ENCODE data around the gene C3orf70.

The C3orf70 gene

DNA sequence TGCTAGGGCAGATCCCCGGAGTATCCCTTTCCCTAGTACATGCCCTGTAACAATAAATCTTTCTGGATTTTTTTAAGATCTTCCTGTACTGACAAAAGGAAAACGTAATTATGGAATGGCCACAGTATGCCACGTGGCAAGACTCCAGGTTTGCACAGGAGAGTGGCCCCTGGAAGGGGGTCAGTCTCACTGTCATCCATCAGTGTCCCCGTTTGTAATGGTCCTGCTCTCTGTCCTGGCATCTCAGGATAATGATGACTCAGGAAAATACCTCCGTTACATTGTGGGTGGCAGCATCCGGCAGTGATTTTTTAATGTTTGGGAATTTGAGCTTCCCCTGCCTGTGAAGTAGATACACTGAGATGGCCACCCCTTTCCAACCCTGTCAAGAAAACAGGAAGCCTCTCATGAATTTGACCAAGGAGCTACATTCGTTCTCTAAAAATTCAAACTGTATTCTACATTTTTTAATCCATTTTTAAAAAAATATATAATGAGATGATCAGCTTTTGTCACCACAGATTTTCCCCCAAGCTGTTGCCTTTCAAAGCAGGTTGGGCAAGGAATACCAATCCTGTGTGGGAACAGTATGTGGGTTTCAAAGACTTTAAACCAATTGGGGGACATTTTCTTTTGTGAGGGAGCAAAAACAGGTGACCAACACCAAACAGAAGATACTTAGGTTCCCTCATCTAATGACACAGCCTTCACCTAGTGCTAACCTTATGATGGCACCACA lies 110.4 kb downstream of the C3orf70 start:
- DNase-seq, result no peak

DNA sequence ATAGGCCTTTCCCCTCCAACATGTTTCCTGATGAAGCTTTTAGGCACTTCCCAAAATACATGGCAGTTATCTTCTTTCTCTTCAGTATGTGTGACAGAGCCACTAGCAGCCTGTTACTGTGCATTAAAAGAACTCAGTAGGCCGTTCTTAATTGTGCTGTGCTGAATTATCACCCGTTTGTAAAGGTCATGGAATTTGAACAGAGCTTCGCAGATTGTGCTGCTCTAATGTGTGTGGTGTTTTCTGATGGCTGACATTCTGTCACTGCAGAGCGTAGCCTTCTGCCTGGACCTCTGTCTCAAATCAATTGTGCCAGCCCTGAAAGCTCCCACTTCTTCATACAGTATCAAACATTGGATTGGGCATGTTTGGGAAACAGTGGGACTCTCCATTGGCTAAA lies 111.3 kb downstream of the C3orf70 start:
- DNase-seq, result no peak

DNA sequence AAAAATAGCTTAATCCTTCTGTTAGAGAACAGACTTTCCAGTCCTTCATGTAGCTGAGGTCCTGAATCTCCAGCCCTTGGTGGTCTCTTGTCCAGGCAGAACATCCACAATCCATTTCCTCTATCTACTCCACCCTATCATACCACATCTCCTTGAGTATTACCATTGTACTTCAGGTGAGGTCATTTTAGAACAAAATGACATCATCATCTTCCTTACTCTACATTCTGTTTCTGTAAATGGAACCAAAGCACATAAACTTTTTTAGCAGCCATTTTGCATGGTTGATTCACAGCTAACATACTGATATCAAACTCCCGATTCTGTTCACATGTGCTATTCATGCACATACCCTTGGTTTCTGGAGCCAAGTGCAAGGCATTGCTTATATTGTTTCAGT lies 112.4 kb downstream of the C3orf70 start:
- no peak for DNase-seq

DNA sequence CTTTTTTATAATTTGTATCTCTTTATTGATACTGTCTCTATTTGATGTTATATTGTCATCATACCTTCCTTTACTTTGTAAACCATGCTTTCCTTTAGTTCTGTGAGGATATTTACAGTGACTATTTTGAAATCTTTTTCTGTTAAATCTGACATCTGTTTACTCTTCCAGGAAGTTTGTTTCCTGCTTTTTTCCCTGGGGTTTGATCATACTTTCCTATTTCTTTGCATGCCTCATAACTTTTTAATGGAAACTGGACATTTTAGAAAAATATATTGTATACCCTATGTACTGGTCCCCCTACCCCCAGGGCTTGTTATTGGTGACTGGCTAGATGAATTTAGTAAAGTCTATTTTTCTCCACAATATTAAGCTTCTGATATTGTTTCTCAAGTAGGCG lies 115.1 kb downstream of the C3orf70 start:
- no peak for DNase-seq

DNA sequence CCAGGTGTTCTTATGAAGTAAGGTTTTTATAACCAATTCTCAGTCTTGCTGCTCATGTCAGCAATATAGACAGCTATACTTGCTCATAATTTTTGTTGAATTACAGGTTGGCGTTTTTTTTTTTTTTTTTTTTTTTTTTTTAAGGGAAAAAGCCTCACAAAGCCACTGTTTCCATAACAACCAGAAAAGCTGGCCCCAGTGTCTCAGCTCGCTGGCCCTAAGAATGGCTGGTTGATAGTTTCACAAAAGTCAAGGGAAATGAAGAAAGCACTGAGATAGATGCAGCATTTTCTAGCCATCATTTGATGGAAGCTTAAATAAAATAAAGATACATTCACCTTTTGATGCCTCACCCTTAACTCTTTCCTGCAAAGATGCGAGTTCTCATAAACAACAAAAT lies 121.9 kb downstream of the C3orf70 start:
- DNase-seq, result no peak

DNA sequence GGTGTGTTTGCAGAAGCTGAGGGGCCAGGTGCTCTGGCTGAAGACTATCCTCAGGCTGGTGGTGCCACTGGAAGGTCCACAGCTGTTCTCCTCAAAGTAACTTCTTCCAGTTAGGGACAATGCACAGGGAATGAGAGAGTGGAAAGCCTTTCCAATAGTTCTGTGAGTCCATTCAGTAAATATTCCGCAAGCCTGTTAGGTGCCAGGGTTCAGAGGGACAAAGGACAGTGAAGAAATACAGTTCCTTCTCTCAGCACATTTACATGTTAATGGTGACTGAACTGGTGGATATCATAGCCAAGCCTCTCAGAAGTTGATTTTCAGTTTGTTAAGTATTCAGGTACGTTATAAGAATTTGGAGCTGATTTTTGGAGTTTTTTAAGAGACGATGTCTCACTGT lies 122.5 kb downstream of the C3orf70 start:
- no peak for DNase-seq

DNA sequence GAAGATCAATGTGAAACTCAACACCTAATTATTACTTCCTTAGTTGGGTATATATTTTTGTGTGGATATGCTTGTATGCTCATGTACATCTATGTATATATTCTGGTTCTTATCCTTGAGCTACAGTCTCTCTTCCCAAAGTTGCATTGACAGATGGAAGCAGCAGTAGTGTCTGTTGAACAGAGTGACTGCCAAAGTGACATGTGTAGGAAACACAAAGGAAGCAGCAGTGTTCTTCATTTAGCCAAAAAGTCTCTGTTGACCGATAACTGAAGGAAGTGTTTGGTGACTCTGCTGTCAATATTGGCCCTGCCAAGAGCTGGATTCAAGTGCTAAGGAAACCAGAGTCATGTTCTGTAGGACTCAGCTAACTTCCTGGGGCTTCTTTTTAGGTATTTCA lies 123.8 kb downstream of the C3orf70 start:
- DNase-seq, result no peak

DNA sequence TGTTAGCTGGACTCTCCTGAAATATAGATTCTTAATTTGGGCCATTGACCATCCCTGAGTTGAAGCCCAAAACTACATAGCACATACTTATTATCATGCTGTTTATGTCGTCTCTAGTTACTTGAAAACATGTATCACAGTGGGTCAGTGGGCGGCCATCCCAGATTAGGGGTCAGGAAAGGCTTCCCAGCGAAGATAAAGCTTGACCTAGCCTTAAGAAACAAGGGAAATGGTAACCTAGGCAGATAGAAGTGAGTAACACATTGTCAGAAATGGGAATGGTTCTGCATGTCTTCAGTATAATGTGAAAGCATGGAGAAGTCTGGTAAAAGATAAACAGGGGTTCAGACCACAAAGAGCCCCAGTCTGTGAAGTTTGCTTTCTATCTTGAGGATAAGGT lies 124.7 kb downstream of the C3orf70 start:
- no peak for DNase-seq
